Peyer's patch (tissue), 4 donors: ENCODE data around the gene SPDEF. TPM values are rescaled to one million over a fixed set of nuclear protein-coding genes. Genes with fewer than 3 reads are reported as not detected.

Source experiments
- DNase-seq, 3 donors: peaks; one replicate each; pipeline ENCODE4 v3.0.0-alpha.2; 2017 to 2019
- H3K27ac ChIP-seq, 4 donors: fragments of 200-600 bp; sonication (generic); one replicate each; pipeline ENCODE4 v1.5.1; 2016 to 2019
- H3K27me3 ChIP-seq, 2 donors: fragments of 200-600 bp; sonication (generic); one replicate each; pipeline ENCODE4 v1.5.1; 2019
- H3K36me3 ChIP-seq, 3 donors: fragments of 200-600 bp; sonication (generic); one replicate each; pipeline ENCODE4 v1.5.1; 2016 to 2019
- H3K4me1 ChIP-seq, 4 donors: fragments of 200-600 bp; sonication (generic); one replicate each; pipeline ENCODE4 v1.5.1; 2016 to 2019
- H3K4me3 ChIP-seq, 4 donors: fragments of 200-600 bp; sonication (generic); 1 replicate in 3 of 4; 2 replicates in 1 of 4; pipeline ENCODE4 v1.5.1; 2016 to 2019; ENCODE audit warnings: mild to moderate bottlenecking in 1 of 4
- H3K9me3 ChIP-seq, 4 donors: fragments of 200-600 bp; sonication (generic); one replicate each; pipeline ENCODE4 v1.5.1; 2016 to 2019; ENCODE audit warnings: mild to moderate bottlenecking in 1 of 4
- CTCF ChIP-seq, 6 experiments: fragments of 450-650 bp in 4 of 6; fragments of 200-600 bp in 2 of 6; sonication (generic) in 1 of 6; IDR thresholded peaks; one replicate each; pipeline ENCODE4 v1.5.1; 2017 to 2019; ENCODE audit warnings: antibody characterized with exemption in 6 of 6, mild to moderate bottlenecking in 3 of 6, moderate library complexity in 1 of 6
- POLR2A ChIP-seq, 2 donors: fragments of 450-650 bp; IDR thresholded peaks; one replicate each; pipeline ENCODE4 v1.5.1; 2017; ENCODE audit warnings: antibody characterized with exemption in 2 of 2, mild to moderate bottlenecking in 2 of 2, moderate library complexity in 2 of 2
- total RNA-seq, 4 donors: library from RNA; depleted of rRNA; stranded (reverse); fragments of >200 nt; gene quantifications; one replicate each; pipeline ENCODE4 v1.1.0, GENCODE V29; 2016

SPDEF gene
- total RNA-seq, 4 donors from 2014 or later, result 29.7 to 58.7 (median 39.0) TPM

GRCh38 chr6:34506718-34507117, 49.4 kb downstream of the SPDEF start:
- Histone ChIP-seq H3K27me3 (no peaks in the 10 kb centered on the region), H3K27ac (no peak overlapping the region), H3K9me3 (no peaks in the 10 kb centered on the region), H3K4me3 (no peak overlapping the region), H3K36me3 (no peaks in the 10 kb centered on the region), H3K4me1 (no peaks in the 10 kb centered on the region)
- TF ChIP-seq CTCF (IDR thresholded peaks at IDR 0.05) (no peak), POLR2A (IDR thresholded peaks at IDR 0.05) (no peak)
- DNase-seq, result no peak

DNA sequence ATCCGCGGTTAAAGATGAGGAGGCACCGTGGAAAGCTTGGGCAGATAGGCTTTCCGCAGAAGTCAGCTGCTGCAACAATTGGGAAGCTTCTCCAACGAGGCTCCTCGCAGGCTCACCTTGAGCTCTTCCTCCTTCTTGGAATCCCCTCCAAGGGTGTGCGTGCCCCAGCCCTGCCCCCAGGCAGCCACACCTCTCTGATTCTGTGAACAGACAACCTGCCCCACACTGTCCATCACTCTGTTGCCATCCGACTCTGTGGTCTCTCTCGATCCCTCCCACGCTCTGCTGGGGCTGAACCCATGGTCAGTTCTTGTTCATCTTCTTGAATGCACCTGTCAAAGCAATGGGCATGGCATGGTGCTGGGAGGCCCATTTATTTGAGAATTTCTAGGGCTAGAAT, 58.7 kb downstream of the SPDEF start:
- H3K27ac ChIP-seq, result no peak overlapping the region
- no peaks in the 10 kb centered on the region for H3K36me3 ChIP-seq
- no peaks in the 10 kb centered on the region for H3K4me1 ChIP-seq
- DNase-seq, result no peak
- no peaks in the 10 kb centered on the region for H3K9me3 ChIP-seq
- no peak for TF ChIP-seq POLR2A (IDR thresholded peaks at IDR 0.05)
- TF ChIP-seq CTCF (IDR thresholded peaks at IDR 0.05), result no peak
- H3K4me3 ChIP-seq, result no peak overlapping the region
- no peaks in the 10 kb centered on the region for H3K27me3 ChIP-seq

DNA sequence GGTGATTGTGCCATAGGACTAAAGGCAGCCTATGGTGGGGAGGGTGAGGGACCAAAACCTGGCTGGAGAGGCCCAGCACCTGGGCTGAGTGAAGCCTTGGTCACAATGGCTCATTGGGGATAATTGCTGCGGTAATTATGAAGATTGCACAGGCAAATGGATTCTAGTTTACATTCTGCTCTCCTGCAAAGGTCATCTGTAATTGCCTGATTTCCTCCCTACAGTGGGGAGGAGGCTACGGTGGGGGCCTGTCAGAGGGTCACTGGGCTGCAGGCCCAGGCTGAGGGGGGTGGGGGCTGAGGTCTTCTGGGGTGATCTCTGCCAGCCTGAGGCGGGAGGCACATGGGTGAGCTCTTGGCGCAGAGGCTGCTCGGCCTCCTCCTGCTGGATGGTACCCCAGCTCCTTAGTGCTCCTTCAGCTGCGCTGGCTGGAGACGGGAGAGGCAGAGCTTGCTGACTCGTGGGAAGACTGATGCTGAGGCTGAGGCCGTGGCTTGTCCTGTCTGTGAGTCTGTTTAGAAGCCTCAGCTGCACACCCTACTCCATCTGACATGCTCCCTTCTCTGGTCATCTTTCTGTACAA, 59.9 kb downstream of the SPDEF start:
- Histone ChIP-seq H3K4me3 (no peak overlapping the region), H3K4me1 (no peaks in the 10 kb centered on the region)

GRCh38 chr6:34494973-34495372, 61.2 kb downstream of the SPDEF start:
- Histone ChIP-seq H3K27ac (no peak overlapping the region), H3K9me3 (no peaks in the 10 kb centered on the region), H3K4me3 (no peak overlapping the region), H3K4me1 (no peaks in the 10 kb centered on the region), H3K36me3 (no peaks in the 10 kb centered on the region), H3K27me3 (no peaks in the 10 kb centered on the region)
- TF ChIP-seq POLR2A (IDR thresholded peaks at IDR 0.05) (no peak), CTCF (IDR thresholded peaks at IDR 0.05) (no peak)
- no peak for DNase-seq

More for the DNA sequence above, 59.9 kb downstream of the SPDEF start:
- Histone ChIP-seq H3K27me3 (no peaks in the 10 kb centered on the region), H3K36me3 (no peaks in the 10 kb centered on the region), H3K9me3 (no peaks in the 10 kb centered on the region), H3K27ac (no peak overlapping the region)
- DNase-seq, result no peak
- TF ChIP-seq CTCF (IDR thresholded peaks at IDR 0.05) (no peak), POLR2A (IDR thresholded peaks at IDR 0.05) (no peak)

- no peaks in the 10 kb centered on the region for H3K36me3 ChIP-seq
- no peaks in the 10 kb centered on the region for H3K9me3 ChIP-seq
- H3K27me3 ChIP-seq, result no peaks in the 10 kb centered on the region
- TF ChIP-seq POLR2A (IDR thresholded peaks at IDR 0.05) (no peak), CTCF (IDR thresholded peaks at IDR 0.05) (no peak)
- no peak for DNase-seq
- H3K27ac ChIP-seq, result no peak overlapping the region
- no peak overlapping the region for H3K4me3 ChIP-seq
- H3K4me1 ChIP-seq, result no peaks in the 10 kb centered on the region
These were observed 62.8 kb downstream of the SPDEF start for GRCh38 chr6:34493344-34493743.

GRCh38 chr6:34491091-34491430, 65.1 kb downstream of the SPDEF start:
- no peak for DNase-seq
- Histone ChIP-seq H3K36me3 (no peaks in the 10 kb centered on the region), H3K27me3 (no peaks in the 10 kb centered on the region), H3K27ac (no peak overlapping the region), H3K9me3 (no peaks in the 10 kb centered on the region), H3K4me1 (no peaks in the 10 kb centered on the region), H3K4me3 (no peak overlapping the region)
- TF ChIP-seq CTCF (IDR thresholded peaks at IDR 0.05) (no peak), POLR2A (IDR thresholded peaks at IDR 0.05) (no peak)
